HG03060 (cell line): Measurements from ENCODE around the gene SKI.

Experiments used
- ATAC-seq: cut with Tn5 transposase; IDR thresholded peaks from one replicate; pipeline ENCODE4 v1.9.1; 2021; ENCODE audit warnings: low read depth, moderate number of reproducible peaks; ENCODE audit not compliant: unreplicated experiment

SKI gene

GRCh38 chr1:2208309-2209239 is 19.5 kb upstream of the SKI start:
- ATAC-seq, result no peak

DNA sequence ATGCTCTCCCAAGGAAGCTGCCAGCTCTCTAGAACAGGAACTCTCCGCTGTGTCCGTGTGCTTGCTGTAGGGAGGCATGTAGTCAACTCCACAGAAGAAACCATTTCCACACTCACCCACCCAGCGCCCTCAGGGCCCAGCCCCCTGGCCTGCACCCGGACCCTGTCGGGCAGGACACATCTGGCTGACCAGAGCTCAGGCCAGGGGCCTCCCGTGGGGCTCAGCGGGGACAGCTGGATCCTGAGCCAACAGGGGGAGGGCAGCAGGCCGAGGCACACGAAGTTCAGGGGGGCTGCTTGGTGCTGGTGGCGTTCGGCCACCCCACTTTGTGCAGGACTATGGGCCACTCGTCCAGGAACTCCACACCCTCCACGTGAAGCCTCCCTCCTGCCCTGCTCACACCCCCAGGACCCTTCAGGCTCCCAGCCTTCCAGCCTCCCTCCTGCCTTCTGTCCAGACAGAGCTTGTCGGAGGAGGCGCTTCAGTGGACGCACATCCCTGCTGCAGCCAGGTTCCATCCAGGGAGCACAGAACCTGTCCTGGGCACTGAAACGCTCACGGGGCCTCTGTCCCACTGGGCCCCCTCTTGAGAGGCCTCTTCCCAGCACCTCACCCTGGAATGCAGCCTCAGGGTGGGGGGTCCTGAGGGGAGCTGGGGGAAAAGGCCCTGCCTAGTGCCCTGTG is 18.6 kb upstream of the SKI start:
- no peak for ATAC-seq

DNA sequence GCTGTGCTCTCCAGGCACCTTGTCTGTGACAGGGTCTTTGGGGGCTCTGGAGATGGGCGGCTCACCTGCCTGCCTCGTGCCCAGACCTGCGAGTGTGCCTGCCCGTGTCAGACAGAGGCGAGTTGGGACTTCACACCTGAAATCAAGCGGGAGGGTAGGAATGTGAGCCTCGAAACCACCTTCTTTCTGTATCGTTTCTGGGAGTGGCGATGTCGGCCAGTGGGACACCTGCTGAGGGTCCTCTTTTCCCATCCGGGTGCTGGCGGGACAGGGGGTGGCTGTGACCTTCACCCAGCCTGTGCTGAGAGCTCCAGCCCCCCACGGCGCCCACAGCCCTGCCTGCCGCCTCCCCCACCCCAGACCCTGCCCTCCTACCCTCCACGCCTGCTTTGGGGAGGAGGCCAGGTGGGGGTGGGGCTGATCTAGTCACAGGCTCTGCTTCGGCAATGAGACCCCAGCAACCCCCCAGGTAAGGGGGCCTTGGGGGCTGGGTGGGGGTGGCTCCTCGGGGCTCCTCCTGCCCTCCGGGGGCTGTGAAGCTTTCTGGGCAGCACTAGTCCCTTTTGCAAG is 17.9 kb upstream of the SKI start:
- no peak for ATAC-seq

DNA sequence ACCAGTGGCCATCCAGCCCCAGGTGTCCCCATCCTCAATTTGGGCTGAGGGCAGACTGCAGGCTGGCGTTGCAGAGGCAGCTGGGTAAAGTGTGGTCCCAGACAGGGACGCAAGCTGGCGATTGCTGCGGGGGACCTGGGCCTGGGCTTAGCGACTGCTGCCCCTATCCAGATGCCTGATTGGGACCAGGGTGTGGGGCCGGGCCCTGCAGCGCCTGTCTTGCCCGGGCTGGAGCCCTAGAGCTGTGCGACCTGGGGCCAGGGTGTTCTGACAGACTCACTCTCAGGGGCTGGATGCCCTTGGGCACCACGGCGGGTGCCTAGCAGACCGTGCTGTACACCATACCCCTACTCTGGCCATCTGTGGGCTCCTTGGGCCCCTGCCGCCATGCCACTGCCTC is 17.3 kb upstream of the SKI start:
- no peak for ATAC-seq

GRCh38 chr1:2212274-2212531 is 15.9 kb upstream of the SKI start:
- ATAC-seq, result no peak

- ATAC-seq, result no peak
Measured at GRCh38 chr1:2212532-2213491, 15.3 kb upstream of the SKI start.

DNA sequence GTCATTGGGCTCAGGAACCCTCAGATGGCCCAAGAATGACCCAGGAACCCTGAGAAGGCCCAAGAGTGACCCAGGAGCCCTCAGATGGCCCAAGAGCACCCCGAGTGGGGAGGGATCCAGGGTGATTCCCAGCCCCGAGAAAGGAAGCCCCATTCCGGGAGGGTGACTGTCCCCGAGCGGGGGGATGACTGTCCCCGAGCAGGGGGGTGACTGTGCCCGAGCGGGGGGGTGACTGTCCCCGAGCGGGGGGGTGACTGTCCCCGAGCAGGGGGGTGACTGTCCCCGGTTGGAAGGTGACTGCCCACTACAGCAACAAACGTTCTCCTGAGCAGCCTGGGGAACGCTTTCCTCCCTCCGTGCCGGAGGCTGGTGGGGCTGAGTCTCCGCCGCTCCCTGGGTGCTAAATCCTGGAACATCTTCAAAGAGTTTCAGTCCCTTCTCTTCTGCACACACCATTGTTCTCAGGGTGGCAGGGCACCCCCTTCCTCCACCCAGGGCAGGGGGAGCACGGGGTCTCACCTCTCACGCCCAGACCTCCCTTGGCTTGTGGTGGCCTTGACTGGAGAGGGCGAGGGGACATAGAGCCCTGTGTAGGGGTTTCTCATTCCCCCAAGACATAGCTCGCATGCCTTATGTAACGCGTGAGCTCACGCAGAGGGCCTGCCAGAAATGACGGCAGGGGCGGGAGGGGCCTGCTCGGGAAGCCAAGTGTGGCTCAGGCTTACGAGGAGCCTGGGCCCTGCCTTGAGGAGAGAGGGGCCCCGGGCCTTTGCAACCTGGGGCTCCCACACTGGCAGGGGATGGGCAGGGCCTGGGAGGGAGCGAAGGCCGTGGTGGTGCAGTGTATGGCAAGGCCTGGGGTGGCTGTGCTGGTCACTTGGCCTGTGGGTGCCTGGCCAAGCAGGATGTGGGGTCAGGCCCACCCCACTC is 14.3 kb upstream of the SKI start:
- no peak for ATAC-seq

DNA sequence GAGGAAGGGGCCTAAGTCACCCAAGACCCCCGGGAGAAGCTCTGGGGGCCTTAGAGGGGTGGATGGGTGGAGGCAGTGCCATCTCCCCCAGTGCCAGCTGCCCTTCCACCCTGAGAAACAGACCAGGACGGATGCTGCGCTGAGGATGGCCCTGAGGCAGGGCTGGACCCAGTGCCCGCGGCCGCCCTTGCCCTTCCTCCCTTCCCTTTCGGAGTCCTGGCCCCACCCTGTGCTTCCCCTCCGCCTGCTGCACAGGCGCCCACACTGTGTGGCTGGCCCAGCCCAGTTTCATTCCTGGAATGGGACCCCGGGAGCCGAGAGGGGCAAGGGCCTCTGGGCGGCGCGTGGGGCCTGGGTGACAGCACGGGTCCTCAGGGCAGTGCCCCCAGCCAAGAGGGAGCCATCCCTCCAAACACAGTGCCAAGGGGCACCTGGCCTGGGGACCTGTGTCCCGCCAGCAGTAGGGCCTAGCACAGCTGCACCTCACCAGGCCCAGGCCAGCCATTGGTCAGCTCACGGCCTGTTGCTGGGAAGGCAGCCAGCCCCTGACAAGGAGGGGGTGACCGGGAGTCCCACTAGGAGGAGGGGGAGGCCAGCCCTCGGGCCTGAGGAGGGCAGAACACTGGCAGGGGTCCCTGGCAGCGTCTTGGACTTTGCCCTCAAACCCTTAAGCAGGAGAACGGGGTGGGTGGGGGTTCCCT is 13.4 kb upstream of the SKI start:
- no peak for ATAC-seq

- no peak for ATAC-seq
Measured at GRCh38 chr1:2215329-2215728, 12.8 kb upstream of the SKI start.

DNA sequence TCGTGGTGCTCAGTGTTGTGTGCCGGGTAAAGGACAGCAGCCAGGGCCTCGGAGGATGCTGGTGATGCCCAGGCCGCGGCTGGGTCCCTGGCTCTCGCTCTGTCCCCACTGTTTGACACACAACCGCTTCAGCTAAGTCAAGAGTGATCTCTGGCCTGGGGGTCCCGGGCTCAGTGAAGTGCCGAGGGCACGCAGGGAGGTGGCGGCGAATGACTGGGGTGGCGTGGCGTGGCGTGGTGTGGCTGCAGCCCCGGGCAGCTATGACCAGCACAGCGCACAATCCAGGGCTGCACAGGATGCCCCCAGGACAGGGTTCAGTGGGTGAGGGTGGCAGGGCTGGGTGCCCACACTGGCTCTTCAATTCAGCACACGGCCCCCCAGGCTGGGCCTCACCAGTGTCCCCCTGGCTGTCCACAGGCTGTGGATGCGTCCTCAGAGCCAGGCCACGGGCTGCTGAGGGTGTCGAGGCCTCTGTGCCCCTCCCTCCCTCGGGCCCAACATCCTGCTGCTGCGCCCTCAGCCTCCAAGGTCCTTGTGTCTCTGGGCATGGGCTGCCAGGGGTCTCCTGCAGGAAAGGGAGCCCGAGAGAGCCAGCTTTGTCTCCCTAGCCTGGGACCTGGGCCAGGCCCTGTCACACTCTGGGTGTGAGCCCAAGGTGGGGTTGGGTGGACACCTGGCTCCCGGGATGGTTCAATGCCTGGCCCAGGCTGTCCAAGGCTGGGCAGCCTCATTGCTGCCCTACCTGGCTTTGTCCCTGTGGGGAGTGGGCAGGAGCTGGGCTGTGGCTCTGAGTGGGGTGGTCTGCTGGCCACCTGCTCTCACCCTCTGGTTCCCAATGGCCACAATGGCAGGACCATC is 12.0 kb upstream of the SKI start:
- no peak for ATAC-seq

DNA sequence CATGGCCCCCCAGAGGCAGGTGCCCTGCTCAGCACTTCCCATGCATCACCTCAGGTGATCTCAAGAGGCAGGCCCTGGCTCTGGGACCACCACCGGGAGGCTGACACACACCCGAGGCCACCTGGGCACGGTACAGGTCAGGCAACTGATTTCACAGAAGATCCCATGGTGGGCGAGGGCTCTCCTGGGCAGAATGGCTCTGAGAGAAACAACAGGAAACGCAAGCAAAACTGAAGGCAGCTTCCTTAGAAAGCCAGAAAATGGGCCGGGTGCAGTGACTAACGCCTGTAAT is 11.4 kb upstream of the SKI start:
- ATAC-seq, result no peak

GRCh38 chr1:2221271-2221670 is 6.8 kb upstream of the SKI start:
- ATAC-seq, result no peak

- ATAC-seq, result no peak
Measured at GRCh38 chr1:2224170-2224584, 3.9 kb upstream of the SKI start.

GRCh38 chr1:2224631-2225428 is 3.3 kb upstream of the SKI start:
- no peak for ATAC-seq

GRCh38 chr1:2226525-2227345 is 1.4 kb upstream of the SKI start:
- no peak for ATAC-seq

DNA sequence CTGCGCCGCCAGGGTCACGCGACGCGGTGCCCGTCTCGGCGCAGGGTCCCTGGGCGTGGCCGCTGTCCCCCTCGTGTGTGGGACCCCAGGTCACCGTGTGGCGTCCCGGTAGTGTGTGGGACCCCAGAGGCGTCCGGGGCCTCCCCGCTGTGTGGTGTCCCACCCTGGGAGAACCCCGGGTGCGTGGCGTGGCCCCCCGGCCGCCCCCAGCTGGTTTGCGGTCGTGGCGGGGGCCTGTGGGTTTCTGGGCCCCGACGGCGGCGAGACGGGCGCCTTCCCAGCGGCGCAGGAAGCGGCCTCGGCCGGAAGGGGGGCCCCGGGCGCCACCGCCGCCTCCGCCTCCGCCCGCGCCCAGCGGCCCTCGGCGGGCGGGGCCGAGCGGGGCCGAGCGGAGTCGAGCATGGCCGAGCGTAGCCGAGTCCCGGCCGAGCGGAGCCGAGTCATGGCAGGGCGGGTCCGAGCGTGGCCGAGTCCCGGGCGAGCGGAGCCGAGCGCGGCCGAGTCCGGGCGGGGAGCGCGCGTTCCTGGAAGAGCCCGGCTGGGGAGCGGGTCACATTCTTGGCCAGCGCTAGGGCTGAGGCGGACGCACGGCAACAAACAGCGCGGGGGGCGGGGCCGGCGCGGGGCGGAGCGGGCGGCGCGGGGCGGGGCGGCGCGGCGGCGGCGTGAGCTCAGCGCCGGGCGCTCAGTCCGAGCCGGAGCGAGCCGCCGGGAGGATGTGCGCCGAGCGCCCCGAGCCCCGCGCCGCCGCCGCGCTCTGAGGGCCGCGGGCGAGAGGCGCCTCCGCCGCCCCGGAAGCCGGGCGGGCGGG is 568 bp upstream of the SKI start:
- ATAC-seq, result peak; percentile 85
